TTC549 (cell line): ENCODE measurements around the gene OSGIN1.

Experiments used
- FAIRE-seq: peaks from 2 replicates; lab custom pipeline; 2012; peaks lifted over from hg19 to GRCh38; lab: Jason Lieb, UNC

The OSGIN1 gene

DNA sequence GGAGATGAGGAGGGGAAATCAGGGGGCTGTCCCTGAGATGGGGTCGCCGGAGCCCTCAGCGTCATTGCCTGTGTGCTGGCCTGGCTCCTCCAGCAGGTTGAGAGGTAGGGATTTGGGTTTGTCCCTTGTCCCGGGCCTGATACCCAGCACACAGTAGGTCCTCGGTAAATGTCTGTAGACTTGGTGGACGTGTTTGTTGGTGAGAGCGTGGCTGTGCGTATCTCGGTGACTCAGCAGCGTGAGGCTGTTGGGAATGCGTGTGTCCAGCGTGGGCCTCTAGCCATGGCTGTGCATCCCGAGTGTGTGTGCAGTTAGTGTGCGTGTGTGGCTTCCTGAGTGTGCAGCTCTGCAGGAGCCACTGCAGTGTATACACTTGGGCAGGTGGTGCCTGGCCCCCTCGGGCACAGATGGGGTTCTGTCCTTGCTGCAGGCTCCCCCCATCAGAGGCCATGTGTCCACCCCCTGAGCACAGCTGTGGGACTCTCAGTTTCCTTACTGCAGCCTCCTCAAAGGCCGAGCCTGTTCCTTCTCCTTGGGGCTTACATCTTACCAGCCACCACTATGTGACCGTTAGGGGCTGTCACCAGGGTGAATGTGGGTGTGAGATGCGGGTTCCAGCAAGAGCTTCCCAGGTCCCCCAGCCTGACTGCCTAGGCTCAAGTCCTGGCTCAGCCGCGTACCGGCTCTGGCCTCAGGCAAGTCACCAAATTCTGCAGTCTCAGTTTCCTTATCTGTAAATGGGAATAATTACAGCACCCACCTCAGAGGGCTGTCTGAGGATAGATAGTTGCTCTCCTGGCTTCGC lies 20.7 kb downstream of the OSGIN1 start:
- FAIRE-seq, result no peak

GRCh38 chr16:83974475-83974874 lies 21.4 kb downstream of the OSGIN1 start:
- FAIRE-seq, result no peak

GRCh38 chr16:83975590-83976260 lies 22.7 kb downstream of the OSGIN1 start:
- FAIRE-seq, result no peak

DNA sequence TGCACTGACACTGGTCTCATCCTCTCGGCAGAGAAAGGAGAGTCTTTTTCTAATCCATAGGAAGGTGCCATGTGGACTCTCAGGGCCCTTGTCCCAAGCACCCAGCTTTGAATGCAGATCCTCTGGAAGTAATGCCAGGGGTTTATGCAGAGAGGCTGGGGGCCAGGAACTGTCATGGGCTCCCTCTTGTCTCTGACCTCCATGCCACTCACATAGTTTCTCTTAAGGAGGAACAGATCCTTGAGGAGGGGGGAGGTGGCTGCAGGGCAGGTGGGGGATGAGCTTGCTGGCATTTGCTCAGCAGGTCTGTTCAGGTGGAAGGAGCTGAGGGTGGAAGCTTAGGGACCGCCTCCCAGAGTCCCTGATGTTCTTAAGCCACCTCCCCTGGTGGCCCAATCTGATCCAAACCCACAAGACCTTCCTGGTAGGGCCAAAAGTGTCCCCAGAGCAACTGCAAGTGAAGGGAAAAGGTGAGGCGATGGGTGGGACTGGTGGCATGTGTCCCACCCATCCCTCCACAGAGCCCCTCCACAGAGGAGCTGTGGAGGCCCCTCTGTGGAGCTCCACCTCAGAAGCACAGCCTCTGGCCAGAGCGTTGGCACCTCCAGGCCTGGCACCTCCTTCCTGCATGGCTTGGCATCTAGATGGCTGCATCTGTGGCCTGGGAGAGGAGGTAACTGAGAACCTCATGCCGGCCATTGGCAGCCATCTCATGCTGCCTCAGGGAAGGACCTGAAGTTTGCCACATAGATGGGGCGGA lies 24.2 kb downstream of the OSGIN1 start:
- FAIRE-seq, result no peak

- no peak for FAIRE-seq
Measured at GRCh38 chr16:83978401-83978904, 25.4 kb downstream of the OSGIN1 start.

GRCh38 chr16:83979441-83979840 lies 26.4 kb downstream of the OSGIN1 start:
- no peak for FAIRE-seq

DNA sequence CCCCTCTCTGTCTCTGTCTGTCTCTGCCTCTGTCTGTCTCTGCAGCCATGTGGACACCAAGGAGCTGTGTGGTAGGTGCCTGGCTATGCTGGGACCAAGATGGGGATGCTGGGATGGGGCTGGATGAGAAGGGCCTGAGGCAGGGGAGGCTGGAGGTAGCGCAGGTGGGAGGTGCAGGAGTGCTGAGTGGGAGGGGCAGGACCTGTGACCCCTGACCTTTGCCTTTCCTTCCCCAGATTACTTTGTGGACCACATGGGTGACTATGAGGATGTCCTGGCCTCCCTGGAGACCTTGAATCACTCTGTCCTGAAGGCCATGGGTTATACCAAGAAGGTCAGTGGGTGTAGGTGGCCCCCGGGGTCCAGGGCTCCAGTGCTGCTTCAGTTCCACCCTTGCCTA lies 27.8 kb downstream of the OSGIN1 start:
- no peak for FAIRE-seq

- no peak for FAIRE-seq
Measured at GRCh38 chr16:83981799-83982198, 28.8 kb downstream of the OSGIN1 start.

DNA sequence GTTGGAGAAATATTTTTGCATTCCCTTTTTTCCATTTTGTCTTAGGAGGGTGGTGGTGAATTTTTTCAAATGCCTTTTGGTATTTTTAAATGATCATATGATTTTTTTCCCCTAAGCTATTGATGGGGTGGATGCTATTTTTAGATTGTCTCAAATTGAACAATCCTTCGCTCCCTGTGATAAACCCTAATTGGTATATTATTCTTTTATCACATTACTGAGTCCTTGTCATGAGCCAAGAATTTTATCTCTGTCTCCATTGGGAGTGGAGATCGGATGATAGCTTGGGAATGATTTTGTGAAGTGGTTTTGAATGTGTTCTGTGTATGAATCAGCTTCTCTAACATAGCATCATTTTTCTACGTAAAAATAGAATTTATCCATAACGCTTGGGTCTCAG lies 30.5 kb downstream of the OSGIN1 start:
- FAIRE-seq, result no peak

GRCh38 chr16:83989300-83989699 lies 36.3 kb downstream of the OSGIN1 start:
- no peak for FAIRE-seq

DNA sequence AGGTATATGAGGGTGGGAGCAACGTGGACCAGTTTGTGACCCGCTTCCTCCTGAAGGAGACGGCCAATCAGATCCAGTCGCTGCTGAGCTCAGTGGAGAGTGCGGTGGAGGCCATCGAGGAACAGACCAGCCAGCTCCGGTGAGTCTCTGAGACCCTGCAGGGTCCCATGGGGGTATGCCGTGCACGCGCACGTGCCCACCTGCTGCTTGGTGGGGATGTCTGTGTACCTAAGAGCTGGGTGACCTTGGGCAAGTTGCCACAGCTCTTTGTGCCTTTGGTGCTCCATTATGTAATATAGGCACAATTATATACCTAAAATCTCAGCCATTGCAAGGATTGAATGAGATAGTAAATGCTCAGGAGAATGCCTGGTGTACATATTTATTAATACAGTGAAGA lies 37.5 kb downstream of the OSGIN1 start:
- FAIRE-seq, result no peak

GRCh38 chr16:83992624-83993023 lies 39.6 kb downstream of the OSGIN1 start:
- FAIRE-seq, result no peak

GRCh38 chr16:83994087-83994486 lies 41.0 kb downstream of the OSGIN1 start:
- no peak for FAIRE-seq

GRCh38 chr16:83994703-83995102 lies 41.7 kb downstream of the OSGIN1 start:
- FAIRE-seq, result no peak

GRCh38 chr16:83995754-83996153 lies 42.7 kb downstream of the OSGIN1 start:
- FAIRE-seq, result no peak

- no peak for FAIRE-seq
Measured at GRCh38 chr16:83996481-83997252, 43.6 kb downstream of the OSGIN1 start.

DNA sequence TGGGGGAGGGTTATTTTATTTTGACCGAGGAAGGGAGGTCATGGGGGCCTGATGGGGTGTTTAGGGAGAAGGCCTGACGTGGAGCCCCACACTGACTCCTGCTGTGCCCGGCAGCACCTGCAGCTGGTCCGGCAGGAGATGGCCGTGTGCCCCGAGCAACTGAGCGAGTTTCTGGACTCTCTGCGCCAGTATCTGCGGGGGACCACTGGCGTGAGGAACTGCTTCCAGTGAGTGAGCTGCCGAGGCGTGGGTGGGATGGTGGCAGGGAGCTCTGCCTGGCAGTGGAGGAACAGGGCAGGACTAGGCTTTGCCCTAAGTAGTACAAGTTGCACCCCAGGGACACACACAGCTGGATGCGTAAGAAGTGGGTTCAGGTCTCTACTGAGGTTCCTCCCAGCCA lies 45.1 kb downstream of the OSGIN1 start:
- FAIRE-seq, result no peak

- FAIRE-seq, result no peak
Measured at GRCh38 chr16:84000989-84001642, 48.1 kb downstream of the OSGIN1 start.

DNA sequence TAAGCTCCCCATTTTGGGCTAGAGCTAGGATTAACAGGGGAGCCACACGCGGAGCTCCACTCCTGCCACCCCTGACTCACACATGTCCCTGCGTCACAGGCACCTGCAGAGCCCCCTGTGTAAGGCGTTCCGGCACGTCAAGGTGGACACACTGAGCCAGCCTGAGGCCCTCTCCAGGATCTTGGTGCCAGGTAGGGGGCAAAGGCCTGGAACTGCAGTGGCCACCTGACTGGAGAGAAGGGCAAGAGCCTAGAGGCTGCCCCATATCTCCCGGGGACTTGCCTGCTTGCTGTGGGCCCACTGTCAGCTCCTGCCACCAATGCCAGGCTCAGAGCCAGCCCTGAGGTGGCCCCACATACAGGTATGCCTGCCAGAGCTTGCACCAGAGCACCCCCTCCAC lies 48.7 kb downstream of the OSGIN1 start:
- FAIRE-seq, result no peak

DNA sequence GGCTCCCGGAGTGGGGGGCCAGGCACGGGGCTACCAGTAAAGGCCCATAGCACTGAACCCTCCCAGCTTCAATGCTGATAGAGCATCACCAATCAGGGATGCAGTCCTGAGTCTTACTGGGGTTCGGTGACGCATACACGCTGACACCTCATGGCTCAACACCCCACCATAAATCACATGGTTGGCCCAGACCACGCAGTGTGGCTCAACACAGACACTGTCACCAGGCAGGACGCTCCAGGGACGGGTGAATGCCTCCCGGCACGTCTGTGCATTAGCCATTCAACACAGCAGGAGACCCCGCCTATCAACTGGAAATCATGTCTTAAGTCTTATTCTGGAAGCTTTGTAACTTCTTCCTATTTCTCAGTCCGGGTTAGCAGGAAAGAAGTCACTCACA lies 50.0 kb downstream of the OSGIN1 start:
- no peak for FAIRE-seq

DNA sequence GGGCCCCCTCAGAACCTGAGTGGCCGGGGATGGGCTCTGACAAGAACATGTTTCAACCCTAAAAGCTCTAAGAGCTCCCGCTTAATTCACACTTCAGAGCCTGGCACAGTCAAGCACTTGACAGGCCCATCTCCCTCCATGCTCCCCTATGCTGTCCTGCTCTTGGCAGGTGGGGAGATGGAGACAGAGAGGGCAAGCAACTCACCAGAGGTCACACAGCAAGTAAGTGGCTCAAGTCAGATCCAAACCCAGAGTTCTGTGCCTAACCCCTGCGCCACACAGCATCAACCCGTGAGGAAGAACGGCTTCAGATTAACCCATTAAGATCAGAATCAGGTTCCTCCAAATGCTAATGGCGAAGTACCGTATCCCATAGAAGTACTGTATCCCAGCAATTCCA lies 51.4 kb downstream of the OSGIN1 start:
- FAIRE-seq, result no peak

DNA sequence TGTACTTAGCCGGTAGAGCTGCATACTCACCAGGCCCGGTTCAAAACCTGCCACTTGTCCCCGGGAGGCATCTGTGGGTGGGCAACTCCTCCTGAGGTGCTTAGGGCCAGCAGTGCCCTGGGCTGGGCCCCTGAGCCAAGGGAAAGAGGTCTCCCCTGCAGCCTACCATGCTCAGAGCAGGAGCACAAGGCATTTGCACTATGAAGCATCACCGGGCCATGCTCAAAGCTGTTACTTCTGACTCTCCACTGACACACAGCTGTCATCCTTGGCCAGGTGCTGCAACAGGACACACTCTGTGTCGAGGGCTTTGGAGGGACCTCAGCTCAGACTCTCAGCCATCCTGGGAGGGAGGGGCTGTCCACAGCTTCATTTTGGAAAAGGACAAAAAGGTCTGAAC lies 52.4 kb downstream of the OSGIN1 start:
- FAIRE-seq, result no peak
